ENCODE data around the gene SLC22A13.
"Not testable (repeated sequence)": the region's sequence is repeated elsewhere in the genome, so short reads cannot be mapped to it uniquely, and the experiment has no call there.

SLC22A13 gene, protein sequence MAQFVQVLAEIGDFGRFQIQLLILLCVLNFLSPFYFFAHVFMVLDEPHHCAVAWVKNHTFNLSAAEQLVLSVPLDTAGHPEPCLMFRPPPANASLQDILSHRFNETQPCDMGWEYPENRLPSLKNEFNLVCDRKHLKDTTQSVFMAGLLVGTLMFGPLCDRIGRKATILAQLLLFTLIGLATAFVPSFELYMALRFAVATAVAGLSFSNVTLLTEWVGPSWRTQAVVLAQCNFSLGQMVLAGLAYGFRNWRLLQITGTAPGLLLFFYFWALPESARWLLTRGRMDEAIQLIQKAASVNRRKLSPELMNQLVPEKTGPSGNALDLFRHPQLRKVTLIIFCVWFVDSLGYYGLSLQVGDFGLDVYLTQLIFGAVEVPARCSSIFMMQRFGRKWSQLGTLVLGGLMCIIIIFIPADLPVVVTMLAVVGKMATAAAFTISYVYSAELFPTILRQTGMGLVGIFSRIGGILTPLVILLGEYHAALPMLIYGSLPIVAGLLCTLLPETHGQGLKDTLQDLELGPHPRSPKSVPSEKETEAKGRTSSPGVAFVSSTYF

DNA sequence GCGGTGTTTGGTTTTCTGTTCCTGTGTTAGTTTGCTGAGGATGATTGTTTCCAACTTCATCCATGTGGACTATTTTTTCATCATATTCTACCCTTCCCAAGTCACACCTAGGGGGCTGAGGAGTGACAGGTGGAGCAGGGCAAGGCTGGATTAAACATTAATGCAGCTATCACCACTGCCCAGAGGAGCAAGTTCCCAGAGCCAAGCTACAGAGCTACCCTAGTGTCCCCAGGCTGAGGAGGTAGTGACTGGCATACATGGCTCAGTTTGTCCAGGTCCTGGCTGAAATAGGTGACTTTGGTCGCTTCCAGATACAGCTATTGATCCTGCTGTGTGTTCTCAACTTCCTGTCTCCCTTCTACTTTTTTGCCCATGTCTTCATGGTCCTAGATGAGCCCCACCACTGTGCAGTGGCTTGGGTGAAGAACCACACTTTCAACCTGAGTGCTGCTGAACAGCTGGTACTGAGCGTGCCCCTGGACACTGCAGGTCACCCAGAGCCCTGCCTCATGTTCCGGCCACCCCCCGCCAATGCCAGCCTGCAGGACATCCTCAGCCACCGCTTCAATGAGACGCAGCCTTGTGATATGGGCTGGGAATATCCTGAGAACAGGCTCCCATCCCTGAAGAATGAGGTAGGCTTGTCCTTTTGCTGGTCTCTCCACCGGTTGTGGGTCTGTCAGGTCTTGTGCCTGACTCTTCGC lies at the start of gene SLC22A13:
SLC22A13 (plus strand) TSS at position 209 of the 704 bp plus-strand sequence; CDS start at position 258, 49 bp downstream.
- DNase-seq = no peak

DNA sequence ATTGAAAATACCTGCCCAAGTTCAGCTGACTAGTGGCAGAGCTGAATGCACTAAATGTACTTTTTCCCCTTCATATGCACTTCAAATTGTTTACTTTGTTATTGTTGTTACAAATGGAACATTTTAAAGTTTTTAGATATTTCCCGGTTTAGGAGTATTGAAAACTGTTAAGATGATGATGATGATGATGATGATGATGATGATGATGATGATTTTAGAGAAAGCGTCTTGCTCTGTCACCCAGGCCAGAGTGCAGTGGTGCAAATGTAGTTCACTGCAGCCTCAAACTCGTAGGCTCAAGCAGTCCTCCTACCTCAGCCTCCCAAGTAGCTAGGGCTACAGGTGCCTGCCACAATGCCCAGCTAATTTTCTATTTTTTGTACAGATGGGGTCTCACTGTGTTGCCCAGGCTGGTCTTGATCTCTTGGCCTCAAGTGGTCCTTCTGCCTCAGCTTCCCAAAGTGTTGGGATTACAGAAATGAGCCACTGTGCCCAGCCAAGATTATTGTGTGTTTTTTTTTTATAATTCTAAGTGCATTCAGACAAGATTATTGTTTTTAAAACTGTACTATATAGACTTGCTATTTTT lies 45.9 kb upstream of the SLC22A13 start:
- no peak for DNase-seq

DNA sequence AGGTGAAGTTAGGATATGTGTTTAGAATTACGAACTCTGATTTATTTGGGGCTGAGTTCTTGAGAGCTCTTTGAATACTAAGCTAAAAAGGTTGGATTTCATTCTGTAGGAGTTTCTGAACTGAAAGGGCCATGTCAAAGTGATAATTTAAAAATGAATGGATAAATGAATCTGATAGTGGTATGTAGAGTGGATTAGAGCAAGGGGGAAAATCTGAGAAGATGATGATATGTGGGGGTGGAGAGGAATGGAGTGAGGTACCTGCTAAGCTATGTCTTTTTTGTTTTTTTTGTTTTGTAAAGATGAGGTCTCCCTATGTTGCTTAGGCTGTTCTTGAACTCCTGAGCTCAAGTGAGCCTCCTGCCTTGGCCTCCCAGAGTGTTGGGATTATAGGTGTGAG lies 44.6 kb upstream of the SLC22A13 start:
- DNase-seq = no peak

DNA sequence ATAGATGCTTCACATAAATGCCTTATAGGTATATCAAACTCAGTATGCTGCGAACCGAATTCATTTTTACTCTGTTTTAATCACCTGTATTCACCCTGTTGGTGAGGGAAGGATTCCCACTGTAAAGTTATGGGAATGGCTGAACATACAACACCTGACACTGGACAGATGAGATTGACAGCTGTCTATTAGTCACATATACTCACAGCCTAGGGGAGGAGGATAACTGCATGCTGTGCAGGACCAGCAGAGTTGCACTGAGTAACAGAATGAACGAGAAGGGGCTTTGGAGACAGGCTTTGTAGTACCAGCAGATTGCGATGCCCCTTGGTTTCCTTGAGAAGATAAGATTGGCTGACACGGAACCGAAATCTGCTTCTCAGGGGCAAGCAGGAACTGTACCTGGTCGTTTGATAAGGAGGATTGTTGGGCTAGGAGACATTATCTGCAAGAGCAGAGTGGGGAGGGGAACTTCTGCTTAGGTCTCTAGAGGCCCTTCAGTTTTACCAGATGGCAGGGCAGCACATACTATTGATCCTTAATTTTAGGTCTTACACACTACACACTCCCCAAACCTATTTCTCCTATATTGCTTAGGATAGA lies 43.5 kb upstream of the SLC22A13 start:
- no peak for DNase-seq

DNA sequence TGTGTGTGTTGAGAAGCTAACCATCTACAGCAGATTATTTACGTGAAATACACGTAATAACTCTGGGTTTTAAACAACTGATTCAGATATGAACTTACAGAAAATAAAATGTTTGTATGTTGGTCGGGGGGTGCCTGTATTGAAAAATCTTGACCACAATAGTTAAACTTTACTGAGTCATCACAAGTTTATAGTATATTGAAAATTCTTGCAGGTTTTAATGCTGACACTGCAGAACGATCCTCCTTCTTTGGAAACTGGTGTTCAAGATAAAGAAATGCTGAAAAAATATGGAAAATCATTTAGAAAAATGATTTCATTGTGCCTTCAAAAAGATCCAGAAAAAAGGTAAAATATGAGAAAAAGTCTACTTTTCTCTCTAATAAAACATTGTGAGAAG lies 41.3 kb upstream of the SLC22A13 start:
- no peak for DNase-seq

DNA sequence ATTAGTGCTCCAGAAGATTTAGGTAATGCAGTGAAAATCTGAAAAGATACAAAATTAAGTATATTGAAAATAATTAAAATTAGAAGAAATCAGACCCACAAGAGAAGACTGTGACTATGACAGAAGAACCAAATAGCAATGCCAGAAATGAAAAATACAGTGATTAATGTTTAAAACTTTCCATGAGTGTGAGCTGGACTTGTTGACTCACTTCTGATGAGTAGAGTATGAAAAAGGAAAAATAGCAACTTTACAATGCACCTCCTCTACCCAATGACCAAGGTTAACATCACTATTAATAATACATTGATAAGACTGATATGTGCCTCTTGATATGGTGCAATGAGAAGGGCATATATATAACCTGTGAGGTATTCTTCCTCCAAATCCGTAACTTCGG lies 39.3 kb upstream of the SLC22A13 start:
- no peak for DNase-seq

DNA sequence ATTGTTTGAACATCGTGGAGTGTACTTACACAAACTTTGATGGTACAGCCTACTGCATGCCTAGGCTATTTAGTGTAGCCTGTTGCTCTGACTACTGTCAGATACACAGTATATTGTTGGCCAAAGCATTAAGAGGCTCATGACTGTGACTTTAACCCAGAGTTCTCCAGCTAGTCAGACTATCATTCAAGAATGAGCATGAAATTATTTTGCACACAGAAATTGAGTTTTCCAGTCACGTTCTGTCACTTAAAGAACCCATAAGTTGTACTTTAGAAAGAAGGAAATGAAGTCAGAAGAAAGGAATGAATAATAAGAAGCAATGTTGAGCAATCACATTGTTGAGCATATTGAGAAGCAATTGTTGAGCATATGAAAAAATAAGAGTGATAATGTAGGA lies 37.6 kb upstream of the SLC22A13 start:
- DNase-seq = no peak

DNA sequence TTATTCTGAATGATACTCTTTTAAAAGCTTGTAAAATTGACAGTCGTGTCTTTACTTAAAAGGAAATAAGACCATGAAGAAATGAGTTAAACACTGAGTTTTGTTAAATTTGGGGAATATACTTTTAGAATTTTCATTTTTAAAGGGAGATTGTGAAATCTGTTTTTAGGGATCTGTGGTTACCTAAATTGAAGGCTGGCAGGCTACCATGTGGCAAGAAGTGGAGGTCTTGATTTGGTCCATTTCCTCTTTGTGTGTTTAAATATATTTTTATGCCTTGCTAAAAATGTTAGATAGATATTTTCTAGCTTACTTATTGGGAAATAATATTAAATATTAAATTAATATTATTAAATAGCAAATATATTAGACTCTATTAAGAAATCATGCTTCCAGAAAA lies 36.6 kb upstream of the SLC22A13 start:
- no peak for DNase-seq

DNA sequence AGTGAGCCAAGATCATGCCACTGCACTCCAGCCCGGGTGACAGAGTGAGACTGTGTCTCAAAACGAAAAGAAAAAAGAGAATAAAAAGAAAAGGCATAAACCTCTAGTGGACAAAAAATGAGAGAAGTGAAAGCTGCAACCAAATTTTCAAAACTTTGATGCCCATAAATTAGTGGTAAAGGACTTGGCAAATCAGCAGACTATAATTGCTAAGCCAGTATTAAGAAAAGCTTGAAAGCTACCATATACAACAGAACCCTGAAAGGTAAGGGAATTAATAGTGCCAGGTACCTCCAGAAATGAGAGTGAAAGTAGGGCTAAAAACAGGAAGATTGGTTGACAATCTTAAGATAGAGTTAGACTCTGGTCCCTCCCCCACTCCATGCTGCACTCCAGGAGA lies 32.9 kb upstream of the SLC22A13 start:
- no peak for DNase-seq

DNA sequence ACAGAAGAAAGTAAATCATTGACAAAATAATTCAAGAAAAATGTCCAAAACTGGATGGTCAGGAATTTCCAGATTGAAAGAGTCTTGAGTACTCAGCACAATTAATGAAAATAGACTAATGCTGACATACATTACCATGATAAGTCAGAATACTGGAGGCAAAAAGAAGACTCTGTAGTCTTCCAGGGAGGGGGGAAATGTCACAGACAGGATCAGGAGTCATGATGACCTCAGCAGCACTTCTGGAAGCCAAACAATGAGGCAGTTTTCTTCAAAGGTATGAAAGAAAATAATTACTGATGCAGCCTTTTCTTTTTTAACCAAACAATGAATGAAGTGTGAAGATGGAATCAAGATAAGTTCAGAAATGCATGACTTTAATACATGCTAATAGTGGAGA lies 30.1 kb upstream of the SLC22A13 start:
- no peak for DNase-seq

DNA sequence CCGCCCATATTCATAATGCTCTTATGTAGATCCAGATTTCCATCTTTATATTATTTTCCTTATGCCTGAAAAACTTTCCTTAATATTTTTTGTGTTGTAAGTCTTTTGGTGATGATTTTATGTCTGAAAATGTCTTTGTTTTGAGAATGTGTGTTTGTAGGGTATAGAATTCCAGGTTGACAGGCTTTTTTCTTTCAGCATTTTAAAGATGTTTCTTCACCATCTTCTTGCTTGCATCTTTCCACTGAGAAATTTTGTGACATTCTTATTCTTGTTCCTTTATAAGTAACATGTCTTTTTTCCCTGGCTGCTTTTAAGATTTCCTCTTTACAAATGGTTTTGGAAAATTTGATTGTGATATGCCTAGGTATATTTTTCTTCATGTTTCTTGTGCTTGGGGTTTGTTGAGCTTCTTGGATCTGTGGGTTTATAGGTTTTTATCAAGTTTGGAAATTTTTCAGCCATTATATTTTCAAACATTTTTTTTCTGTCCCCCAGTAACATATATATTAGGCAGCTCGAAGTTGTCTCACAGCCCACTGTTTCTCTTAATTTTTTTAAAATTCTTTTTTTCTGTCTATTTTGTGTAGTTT lies 27.1 kb upstream of the SLC22A13 start:
- DNase-seq = no peak

DNA sequence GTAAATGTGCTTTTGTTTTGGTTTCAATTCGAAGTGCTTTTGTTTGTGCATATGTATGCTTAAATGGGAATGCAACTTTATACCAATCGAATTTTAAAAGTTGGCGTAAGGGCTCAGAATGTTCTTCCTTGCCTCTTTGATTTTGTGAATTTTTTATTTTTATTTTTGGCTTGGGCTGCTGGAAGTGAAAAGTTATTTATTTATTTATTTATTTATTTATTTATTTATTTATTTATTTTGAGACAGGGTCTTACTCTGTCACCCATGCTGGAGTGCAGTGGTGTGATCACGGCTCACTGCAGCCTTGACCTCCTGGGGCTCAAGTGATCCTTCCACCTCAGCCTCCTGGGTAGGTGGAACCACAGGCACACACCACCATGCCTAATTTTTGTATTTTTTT lies 22.8 kb upstream of the SLC22A13 start:
- not testable (repeated sequence) for DNase-seq

DNA sequence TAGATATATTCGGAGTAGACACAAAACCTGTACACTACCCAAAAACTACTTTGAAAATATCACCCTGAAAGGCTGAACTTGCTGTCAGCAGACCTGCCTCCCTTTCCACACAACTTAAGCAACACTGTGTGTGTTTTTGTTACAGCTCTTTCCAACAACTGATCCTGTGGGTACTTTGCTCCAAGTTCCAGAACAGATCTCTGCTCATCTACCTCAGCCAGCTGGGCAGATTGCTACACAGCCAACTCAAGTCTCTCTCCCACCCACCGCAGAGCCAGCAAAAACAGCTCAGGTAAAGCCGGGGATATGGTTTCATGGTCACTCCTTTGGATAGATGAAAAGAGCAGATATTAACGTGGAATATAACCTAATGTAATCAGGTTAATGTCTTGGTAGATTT lies 19.7 kb upstream of the SLC22A13 start:
- no peak for DNase-seq

DNA sequence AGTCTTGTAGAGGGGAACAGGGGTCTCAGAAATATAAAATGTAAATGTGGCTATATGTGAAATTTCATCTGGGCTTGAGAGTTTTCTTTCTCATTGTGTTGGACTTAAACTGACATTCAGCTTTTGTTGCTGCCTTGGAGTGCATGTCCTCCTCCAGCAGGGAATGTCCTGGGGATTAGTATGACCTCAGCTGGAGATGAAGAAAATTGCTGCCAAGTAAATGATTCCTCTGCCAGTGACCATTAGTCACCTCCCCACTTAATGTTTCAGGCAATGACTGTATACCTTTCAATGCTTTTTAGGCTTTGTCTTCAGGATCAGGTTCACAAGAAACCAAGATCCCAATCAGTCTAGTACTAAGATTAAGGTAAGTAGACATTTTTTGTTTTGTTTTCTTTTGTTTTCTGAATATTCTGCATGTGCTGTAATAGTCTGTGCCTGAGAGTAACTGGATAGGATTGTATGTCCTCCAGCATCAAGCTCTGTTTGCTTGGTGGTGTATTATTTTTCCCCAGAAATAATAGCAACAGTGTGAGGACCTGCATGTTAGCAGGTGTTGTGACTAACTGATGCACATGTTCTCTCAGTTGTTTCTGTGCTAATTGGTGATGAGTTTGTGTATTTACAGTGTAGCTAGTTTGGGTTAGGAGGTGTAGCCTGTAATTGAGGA lies 18.1 kb upstream of the SLC22A13 start:
- peak; percentile 8 for DNase-seq

DNA sequence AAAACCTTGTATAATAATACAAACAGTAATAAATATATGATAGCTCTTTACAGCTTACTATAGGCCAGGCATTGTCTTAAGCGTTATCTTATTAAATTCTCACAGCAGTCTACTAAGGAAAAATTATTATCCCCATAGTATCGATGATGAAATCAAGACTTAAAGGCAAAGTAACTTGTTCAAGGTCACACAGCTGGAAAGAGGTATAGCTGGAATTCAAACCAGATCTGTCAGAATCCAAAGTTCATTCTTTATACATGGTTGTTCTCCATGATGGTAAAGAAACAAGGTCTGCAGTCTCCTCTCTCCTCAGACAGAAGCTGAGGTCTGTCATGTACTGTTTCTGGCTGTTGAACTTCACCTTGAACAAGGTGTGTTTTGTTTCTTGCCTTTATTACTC lies 15.4 kb upstream of the SLC22A13 start:
- DNase-seq = no peak

DNA sequence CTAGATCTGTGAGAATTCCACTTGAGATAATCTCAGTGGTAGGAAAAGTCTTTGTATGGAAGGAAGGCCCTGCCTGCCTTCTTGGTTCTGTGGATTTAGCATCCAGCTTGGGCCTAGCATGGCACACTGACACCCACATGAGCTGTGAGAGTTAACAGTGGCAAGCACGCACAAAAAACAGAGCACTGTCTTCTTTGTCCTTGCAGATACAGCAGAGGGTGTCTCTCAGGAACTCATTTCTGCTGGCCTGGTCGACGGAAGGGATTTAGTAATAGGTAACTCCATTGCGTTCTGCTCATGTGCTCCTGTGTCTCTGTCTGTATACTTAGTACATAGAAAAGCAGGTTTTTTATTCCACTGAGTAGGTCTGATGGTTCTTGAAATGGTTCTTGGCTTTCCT lies 14.4 kb upstream of the SLC22A13 start:
- DNase-seq = no peak

DNA sequence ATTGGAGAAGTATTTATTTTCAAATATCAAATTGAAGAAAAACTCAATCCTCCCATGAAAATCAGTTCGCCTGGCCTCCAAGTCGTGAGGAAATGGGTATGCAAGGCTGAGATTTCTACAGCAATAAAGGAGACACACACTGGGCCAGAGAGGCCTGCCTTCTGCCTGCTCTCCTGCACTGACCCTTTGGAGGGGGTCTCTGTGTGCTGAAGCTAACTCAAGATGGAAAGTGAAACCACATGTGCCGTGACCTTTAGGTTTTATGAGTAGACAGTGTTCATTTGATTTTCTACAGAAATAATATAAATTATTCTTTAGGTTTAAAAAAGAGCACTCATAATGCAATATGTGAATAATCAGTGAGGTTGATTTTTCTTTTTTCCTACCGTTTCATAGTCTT lies 11.9 kb upstream of the SLC22A13 start:
- no peak for DNase-seq

DNA sequence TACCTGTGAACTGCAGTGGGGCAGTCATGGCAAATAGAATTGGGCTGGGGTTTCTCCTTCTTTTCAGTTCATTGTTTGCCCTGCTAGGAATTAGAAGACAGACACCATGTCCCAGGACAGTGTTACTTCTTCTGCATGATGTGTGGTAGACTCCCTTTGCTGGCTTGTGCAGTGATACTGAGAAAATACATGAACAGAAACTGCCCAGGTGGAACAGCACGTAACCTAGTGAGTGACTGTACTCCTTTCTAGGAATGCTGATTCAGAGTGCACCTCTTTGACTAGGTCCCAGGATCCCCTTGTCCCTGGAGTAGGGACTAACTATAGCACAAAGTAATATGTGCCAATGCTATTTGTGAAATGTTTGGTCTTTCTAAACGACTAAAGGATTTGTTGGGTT lies 10.7 kb upstream of the SLC22A13 start:
- no peak for DNase-seq

DNA sequence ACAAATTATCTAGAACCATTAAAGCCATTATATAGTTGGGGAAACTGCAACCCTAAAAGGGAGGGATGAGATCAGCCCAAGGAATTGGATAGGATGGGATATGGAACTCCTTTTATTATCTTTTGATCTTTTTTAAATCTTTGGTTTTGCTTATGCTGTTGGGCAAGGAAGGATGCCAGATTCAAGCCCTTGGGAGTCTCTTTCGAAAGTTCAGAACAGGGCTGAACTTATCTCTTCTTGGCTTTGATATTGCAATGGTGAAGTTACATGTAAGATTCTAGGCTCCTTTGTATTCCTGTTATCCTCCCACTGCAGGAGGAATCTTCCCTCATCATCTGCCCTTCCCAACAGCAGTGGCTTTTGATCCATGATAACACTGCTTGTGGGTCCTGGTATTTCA lies 10.0 kb upstream of the SLC22A13 start:
- no peak for DNase-seq

DNA sequence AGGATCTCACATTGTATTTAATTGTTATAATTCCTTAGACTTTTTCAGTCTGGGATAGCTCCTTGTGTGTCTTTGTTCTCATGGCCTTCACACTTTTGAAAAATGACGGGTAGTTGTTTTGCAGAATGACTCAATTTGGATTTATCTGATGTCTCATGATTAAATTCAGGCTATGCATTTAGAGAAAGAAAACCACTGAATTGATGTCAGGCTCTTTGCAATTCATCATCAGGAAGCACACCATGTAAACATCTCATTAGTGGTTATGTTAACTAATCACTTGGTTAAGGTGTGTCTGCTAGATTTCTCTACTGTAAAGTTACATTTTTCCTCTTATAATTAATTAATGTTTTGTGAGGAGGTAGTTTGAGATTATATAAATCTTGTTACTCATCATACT lies 8.0 kb upstream of the SLC22A13 start:
- no peak for DNase-seq

DNA sequence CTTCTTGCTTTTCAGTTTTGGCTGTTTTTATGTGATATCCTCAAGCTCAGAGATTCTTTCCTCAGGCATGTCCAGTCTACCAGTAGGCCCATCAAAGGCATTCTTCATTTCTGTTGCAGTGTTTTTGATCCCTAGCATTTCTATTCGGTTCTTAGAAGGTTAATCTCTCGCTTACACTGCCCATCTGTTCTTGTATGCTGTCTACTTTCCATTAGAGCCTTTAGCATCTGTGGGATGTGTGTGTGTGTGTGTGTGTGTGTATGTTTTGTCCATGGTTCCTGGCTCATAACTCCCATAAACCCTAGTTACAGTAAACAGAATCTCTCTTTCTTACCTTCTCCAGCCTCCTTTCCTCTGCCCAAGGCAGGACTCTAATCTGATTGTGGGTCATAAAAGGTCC lies 5.1 kb upstream of the SLC22A13 start:
- DNase-seq = no peak

DNA sequence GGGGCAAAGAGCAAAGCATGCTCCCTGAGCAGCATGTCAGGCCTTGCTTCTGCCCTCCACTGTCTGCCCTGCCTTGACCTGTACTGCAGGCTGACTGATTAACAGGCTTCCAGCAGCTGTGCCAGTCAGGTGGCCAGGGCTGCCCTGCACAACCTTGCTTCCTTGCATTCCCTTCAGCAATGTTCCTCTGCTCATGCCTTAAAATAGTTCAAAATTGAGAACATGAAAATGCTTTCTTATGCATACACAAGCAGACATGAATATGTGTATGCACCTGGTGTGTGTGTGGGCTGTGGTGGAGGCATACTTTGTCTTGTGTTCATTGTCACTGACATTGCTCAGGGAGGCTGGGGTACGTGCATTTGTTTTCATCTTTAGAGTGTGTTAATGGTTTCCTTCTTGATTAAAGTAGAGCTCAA lies 1.2 kb upstream of the SLC22A13 start:
- no peak for DNase-seq

All from midbrain (tissue), 1 donor.